ENCODE results near the gene HMOX2.
A peak's percentile ranks its signal among the peaks of the same experiment; 100 is the strongest.

HMOX2 gene

DNA sequence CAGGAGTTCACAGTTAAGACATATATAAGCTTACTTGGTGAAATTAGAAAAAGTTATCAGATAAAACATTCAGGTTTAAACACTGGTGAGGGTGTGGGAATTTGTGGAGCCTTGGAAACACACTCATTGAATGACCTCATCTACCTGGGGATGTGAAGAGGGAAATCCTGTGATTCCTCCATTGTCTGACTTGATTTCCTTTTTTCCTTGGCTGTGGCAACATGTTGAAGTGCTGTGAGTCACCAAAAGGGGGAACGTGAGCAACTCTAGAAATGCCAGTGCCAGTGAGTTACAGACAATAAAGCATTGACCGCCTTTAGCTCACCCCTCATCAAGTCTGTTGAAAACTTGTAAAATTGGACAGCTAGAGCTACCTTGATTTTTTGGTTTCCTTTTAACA is 1.8 kb downstream of the HMOX2 start (continued):
- TF ChIP-seq ATF2 (tag by site-specific recombination; IDR thresholded peaks at IDR 0.05; ENCODE audit: low read depth): peak; percentile 79

DNA sequence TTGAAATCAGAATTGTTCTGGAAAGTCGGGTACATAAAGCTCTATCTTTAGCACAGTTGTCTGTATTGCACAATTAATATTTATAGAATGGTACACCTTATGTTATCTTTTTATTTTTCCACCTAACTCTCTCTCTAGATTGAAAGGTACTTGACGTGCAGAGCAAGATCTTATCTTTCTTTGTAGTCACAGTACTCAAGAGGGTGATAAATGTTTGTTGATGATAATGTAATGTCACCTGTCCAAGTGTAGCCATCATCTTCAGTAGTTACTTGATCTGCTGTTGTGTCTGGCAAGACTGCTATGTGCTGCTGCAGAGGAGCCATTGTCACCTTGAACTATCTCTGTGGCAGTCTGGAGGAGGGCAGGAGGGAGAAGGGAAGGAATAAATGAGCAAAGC is 5.3 kb downstream of the HMOX2 start:
- H3K9me3 ChIP-seq (ENCODE audit: control insufficient read depth, insufficient read depth, low read depth, low read length): no peaks in the 10 kb centered on the region
- POLR2A ChIA-PET: no interaction called here
- CTCF ChIA-PET: interaction anchor here (0.6 to 1.1 kb wide), 2 partner anchors 30 to 103 kb away, joined by 3 read pairs; no protein-coding TSS in a partner anchor

GRCh38 chr16:4481963-4482362 is 5.8 kb downstream of the HMOX2 start:
- ChIA-PET CTCF (interaction anchor here (0.6 to 1.1 kb wide), 2 partner anchors 30 to 103 kb away, joined by 3 read pairs; no protein-coding TSS in a partner anchor), POLR2A (no interaction called here)
- Histone ChIP-seq H3K4me1 (ENCODE audit: control insufficient read depth, insufficient read depth, low read length) (peaks cover 7% of the 10 kb centered on the region; the same call in 1 of the 2 replicates), H3K27ac (ENCODE audit: extremely low read depth, low read depth, low read length) (no peak overlapping the region), H3K36me3 (ENCODE audit: control insufficient read depth in 2 of 2, insufficient read depth in 1 of 2, low read length in 2 of 2) (peaks cover 4 to 20% of the 10 kb centered on the region in 2 experiments; a peak in 2 of 3 replicates), H3K4me3 (ENCODE audit: low read depth, low read length) (no peak overlapping the region), H3K9me3 (ENCODE audit: control insufficient read depth, insufficient read depth, low read depth, low read length) (no peaks in the 10 kb centered on the region)
- TF ChIP-seq ZNF76 (tag by site-specific recombination; IDR thresholded peaks at IDR 0.05; ENCODE audit: borderline replicate concordance, low read depth): no peak
- no peak for TF ChIP-seq IKZF3 (tag by site-specific recombination; IDR thresholded peaks at IDR 0.05)
- TF ChIP-seq ZNF837 (tag by site-specific recombination; IDR thresholded peaks at IDR 0.05): no peak
- no peak for TF ChIP-seq ZNF362 (tag by site-specific recombination; IDR thresholded peaks at IDR 0.05)
- no peak for TF ChIP-seq ZNF175 (tag by site-specific recombination; IDR thresholded peaks at IDR 0.05)
- no peak for TF ChIP-seq ZNF791 (tag by site-specific recombination; IDR thresholded peaks at IDR 0.05)
- TF ChIP-seq KLF8 (tag by site-specific recombination; IDR thresholded peaks at IDR 0.05): no peak
- no peak for TF ChIP-seq ZSCAN4 (tag by site-specific recombination; IDR thresholded peaks at IDR 0.05)
- TF ChIP-seq ZNF501 (tag by site-specific recombination; IDR thresholded peaks at IDR 0.05): no peak
- TF ChIP-seq ZNF548 (tag by site-specific recombination; IDR thresholded peaks at IDR 0.05): no peak
- no peak for TF ChIP-seq OVOL3 (tag by site-specific recombination; IDR thresholded peaks at IDR 0.05)
- no peak for TF ChIP-seq ZNF211 (tag by site-specific recombination; IDR thresholded peaks at IDR 0.05; ENCODE audit: low read depth)
- TF ChIP-seq ZNF391 (tag by site-specific recombination; IDR thresholded peaks at IDR 0.05; ENCODE audit: borderline replicate concordance, low read depth): no peak
- TF ChIP-seq, protein P1, sequence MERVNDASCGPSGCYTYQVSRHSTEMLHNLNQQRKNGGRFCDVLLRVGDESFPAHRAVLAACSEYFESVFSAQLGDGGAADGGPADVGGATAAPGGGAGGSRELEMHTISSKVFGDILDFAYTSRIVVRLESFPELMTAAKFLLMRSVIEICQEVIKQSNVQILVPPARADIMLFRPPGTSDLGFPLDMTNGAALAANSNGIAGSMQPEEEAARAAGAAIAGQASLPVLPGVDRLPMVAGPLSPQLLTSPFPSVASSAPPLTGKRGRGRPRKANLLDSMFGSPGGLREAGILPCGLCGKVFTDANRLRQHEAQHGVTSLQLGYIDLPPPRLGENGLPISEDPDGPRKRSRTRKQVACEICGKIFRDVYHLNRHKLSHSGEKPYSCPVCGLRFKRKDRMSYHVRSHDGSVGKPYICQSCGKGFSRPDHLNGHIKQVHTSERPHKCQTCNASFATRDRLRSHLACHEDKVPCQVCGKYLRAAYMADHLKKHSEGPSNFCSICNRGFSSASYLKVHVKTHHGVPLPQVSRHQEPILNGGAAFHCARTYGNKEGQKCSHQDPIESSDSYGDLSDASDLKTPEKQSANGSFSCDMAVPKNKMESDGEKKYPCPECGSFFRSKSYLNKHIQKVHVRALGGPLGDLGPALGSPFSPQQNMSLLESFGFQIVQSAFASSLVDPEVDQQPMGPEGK (tag by site-specific recombination; IDR thresholded peaks at IDR 0.05): no peak
- TF ChIP-seq SCRT1 (tag by site-specific recombination; IDR thresholded peaks at IDR 0.05; ENCODE audit: borderline replicate concordance): no peak
- TF ChIP-seq EGR2 (tag by site-specific recombination; IDR thresholded peaks at IDR 0.05; ENCODE audit: low read depth): no peak

More for the DNA sequence above, 5.3 kb downstream of the HMOX2 start:
- H3K27ac ChIP-seq (ENCODE audit: extremely low read depth, low read depth, low read length): no peak overlapping the region
- peaks cover 7% of the 10 kb centered on the region; the same call in 1 of the 2 replicates for H3K4me1 ChIP-seq (ENCODE audit: control insufficient read depth, insufficient read depth, low read length)
- H3K4me3 ChIP-seq (ENCODE audit: low read depth, low read length): no peak overlapping the region
- peaks cover 4 to 20% of the 10 kb centered on the region in 2 experiments; a peak in 2 of 3 replicates for H3K36me3 ChIP-seq (ENCODE audit: control insufficient read depth in 2 of 2, insufficient read depth in 1 of 2, low read length in 2 of 2)
- TF ChIP-seq INSM2 (tag by site-specific recombination; IDR thresholded peaks at IDR 0.05) (0 out of 2 replicates have a peak, but pooled peaks have one; percentile 27), ZNF629 (tag by site-specific recombination; IDR thresholded peaks at IDR 0.05) (no peak), ZNF600 (tag by site-specific recombination; IDR thresholded peaks at IDR 0.05) (peak; percentile 20; the same call in 1 of the 2 replicates), FEZF1 (tag by site-specific recombination; IDR thresholded peaks at IDR 0.05) (0 out of 2 replicates have a peak, but pooled peaks have one; percentile 9), ZNF366 (tag by site-specific recombination; conservative IDR thresholded peaks at IDR 0.05) (0 out of 2 replicates have a peak, but pooled peaks have one; percentile 30)
- TF ChIP-seq, protein P2, sequence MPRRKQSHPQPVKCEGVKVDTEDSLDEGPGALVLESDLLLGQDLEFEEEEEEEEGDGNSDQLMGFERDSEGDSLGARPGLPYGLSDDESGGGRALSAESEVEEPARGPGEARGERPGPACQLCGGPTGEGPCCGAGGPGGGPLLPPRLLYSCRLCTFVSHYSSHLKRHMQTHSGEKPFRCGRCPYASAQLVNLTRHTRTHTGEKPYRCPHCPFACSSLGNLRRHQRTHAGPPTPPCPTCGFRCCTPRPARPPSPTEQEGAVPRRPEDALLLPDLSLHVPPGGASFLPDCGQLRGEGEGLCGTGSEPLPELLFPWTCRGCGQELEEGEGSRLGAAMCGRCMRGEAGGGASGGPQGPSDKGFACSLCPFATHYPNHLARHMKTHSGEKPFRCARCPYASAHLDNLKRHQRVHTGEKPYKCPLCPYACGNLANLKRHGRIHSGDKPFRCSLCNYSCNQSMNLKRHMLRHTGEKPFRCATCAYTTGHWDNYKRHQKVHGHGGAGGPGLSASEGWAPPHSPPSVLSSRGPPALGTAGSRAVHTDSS (tag by site-specific recombination; IDR thresholded peaks at IDR 0.05): 0 out of 2 replicates have a peak, but pooled peaks have one; percentile 23

All from HEK293 (cell line).